Pancreas (tissue), 10 donors: ENCODE data around the gene MSI2. TPM values are rescaled to one million over a fixed set of nuclear protein-coding genes. Genes with fewer than 3 reads are reported as not detected.

Experiments used
- ATAC-seq, 4 donors: fragments of 200-7000 bp; cut with Tn5 transposase; one replicate each; pipeline versions ENCODE4 v1.8.0 to v1.9.1; 2020; ENCODE audit warnings: mild to moderate bottlenecking in 4 of 4, moderate library complexity in 4 of 4
- DNase-seq, 6 donors: peaks; one replicate each; pipeline ENCODE4 v3.0.0-alpha.2; 2020
- FAIRE-seq: peaks from 2 replicates; lab custom pipeline; 2012; peaks lifted over from hg19 to GRCh38; lab: Jason Lieb, UNC
- H3K27ac ChIP-seq, 4 donors: fragments of 200-600 bp; sonication (generic); 1 replicate in 3 of 4; 2 replicates in 1 of 4; pipeline versions ENCODE4 v1.5.0 to v1.8.0; 2020
- H3K27me3 ChIP-seq, 4 donors: fragments of 200-600 bp; one replicate each; pipeline ENCODE4 v1.8.0; 2021
- H3K36me3 ChIP-seq, 3 donors: fragments of 200-600 bp; sonication (generic) in 1 of 3; one replicate each; pipeline versions ENCODE4 v1.5.0 to v1.8.0; 2020 to 2021
- H3K4me1 ChIP-seq, 3 donors: fragments of 200-600 bp; one replicate each; pipeline ENCODE4 v1.8.0; 2021
- H3K4me3 ChIP-seq, 4 donors: fragments of 200-600 bp; sonication (generic) in 2 of 4; one replicate each; pipeline versions ENCODE4 v1.5.0 to v1.8.0; 2020 to 2021
- H3K9me3 ChIP-seq, 4 donors: fragments of 200-600 bp; one replicate each; pipeline ENCODE4 v1.8.0; 2021
- WGBS, 2 donors: extraction: QIAGEN DNeasy Blood & Tissue Kit; methylation state at CpG; one replicate each; pipeline ENCODE4 v1.1.7; 2013; 5-methylcytosine and 5-hydroxymethylcytosine counted together
- intact Hi-C, 3 donors: fragments of 100-400 bp; cut with DNase I; formaldehyde crosslinking; loops; one replicate each; pipeline versions ENCODE4 v1.11.1 to v1.14.2; 2022
- polyA plus RNA-seq, 2 donors: library from polyadenylated mRNA; stranded (reverse); fragments of 200-250 nt; gene quantifications; one replicate each; pipeline ENCODE4 v1.2.3, GENCODE V29; 2013
- total RNA-seq, 6 donors: library from RNA; stranded (reverse); fragmentation: NEBNext Ultra II Directional in 4 of 6; extraction: Animal tissue kit (Norgen Biotek cat#: 25700) in 4 of 6; gene quantifications; one replicate each; pipeline versions ENCODE4 v1.2.1 to v1.2.4, GENCODE V29; 2021 to 2023
- TF ChIP-seq, protein P1 (sequence below), 4 donors: fragments of 200-600 bp; sonication (generic) in 3 of 4; IDR thresholded peaks; one replicate each; pipeline versions ENCODE4 v1.5.0 to v1.8.0; 2021; ENCODE audit warnings: antibody characterized with exemption in 4 of 4
- donor health status: healthy with polysubstance abuse.
- donor health status: DM: no; HTN: no; CAD: no; lungs with moderate emphysema.
- donor health status: DM: no; HTN: no; CAD: no.
- donor health status: control.
- donor health status: control.
- donor health status: Bipolar disorder and iron deficiency.
- donor health status: DM: yes; HTN: yes; CAD: no.
- donor health status: DM: no; HTN: no; CAD: no.
- donor health status: DM: no; HTN: no; CAD: no.
- donor health status: DM: yes; HTN: yes; CAD: no.

Gene MSI2
- total and polyA plus RNA-seq, 8 donors, result 10.4 to 48.9 (median 30.1) TPM

DNA sequence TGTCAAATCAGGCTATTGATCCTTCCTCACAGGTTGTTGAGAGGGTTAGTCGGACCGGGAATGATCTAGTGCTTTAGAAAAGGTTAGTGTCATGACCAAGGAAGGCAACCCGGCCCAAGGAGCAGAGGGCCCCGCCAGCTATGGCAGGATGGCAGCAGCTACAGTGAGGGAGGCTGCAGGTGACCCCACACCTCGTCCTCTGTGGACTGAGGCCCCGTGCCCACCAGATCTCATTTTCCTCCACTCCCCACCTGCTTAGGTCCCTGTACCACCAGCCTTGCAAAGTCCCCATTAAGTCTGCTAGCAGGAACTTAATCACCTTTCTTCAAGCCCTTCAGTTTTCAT is 381.3 kb downstream of the MSI2 start:
- TF ChIP-seq, protein P1, sequence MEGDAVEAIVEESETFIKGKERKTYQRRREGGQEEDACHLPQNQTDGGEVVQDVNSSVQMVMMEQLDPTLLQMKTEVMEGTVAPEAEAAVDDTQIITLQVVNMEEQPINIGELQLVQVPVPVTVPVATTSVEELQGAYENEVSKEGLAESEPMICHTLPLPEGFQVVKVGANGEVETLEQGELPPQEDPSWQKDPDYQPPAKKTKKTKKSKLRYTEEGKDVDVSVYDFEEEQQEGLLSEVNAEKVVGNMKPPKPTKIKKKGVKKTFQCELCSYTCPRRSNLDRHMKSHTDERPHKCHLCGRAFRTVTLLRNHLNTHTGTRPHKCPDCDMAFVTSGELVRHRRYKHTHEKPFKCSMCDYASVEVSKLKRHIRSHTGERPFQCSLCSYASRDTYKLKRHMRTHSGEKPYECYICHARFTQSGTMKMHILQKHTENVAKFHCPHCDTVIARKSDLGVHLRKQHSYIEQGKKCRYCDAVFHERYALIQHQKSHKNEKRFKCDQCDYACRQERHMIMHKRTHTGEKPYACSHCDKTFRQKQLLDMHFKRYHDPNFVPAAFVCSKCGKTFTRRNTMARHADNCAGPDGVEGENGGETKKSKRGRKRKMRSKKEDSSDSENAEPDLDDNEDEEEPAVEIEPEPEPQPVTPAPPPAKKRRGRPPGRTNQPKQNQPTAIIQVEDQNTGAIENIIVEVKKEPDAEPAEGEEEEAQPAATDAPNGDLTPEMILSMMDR (IDR thresholded peaks at IDR 0.05), result no peak
- no peaks in the 10 kb centered on the region for H3K4me1 ChIP-seq
- no peaks in the 10 kb centered on the region for H3K36me3 ChIP-seq
- H3K27ac ChIP-seq, result no peak overlapping the region
- no peak for FAIRE-seq
- WGBS, 2 donors, result 85 to 96% methylated on average over 6 of the region's 6 CpGs
- no peak overlapping the region for H3K4me3 ChIP-seq
- intact Hi-C loops, result no loop called here
- no peak for ATAC-seq
- DNase-seq, result no peak
- H3K27me3 ChIP-seq, result no peaks in the 10 kb centered on the region
- H3K9me3 ChIP-seq, result no peaks in the 10 kb centered on the region

DNA sequence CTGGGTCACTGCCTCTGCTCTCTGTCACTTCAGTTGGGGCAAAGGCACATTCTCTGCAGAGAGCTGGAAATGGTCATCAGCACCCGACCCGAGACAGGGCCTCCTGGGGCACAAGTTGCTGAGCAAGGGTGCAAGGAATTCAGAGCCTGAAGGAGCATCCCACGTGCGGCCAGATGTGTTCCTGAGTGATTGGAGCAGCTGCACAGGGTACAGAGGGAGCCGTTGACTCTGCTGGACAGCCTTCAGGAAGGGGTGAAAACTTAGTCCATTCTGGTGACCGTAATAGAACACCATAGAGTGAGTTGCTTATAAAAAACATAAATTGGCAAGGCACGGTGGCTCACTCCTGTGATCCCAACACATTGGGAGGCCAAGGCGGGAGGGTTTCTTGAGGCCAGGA is 382.0 kb downstream of the MSI2 start:
- Histone ChIP-seq H3K27me3 (no peaks in the 10 kb centered on the region), H3K9me3 (no peaks in the 10 kb centered on the region), H3K4me1 (no peaks in the 10 kb centered on the region), H3K36me3 (no peaks in the 10 kb centered on the region), H3K27ac (no peak overlapping the region), H3K4me3 (no peak overlapping the region)
- no peak for ATAC-seq
- no peak for DNase-seq
- TF ChIP-seq, protein P1 (IDR thresholded peaks at IDR 0.05), result no peak
- intact Hi-C loops, result no loop called here
- FAIRE-seq, result no peak
- WGBS, 2 donors, result 90 to 91% methylated on average over 8 of the region's 8 CpGs

DNA sequence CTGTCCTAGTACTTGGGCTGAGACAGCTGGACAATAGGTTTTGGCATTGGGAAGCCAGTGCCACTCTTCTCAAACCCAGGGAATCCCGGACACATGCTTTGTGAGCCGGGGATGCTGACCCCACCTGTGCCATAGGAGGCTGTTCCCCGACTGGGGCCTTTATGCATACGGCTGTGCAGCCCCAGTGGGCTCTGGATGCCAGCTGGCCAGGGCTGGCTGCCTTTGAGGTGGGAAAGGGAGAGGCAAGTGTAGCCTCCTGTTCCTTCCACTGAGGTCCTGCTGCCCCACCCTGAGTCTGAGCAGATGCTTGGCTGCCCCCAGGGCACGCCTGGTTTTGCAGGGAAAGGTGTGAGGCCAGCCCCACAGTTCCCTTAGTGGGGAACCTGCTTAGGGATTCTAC is 383.1 kb downstream of the MSI2 start:
- TF ChIP-seq, protein P1 (IDR thresholded peaks at IDR 0.05), result no peak
- H3K27ac ChIP-seq, result no peak overlapping the region
- 90 to 93% methylated on average over 5 of the region's 5 CpGs for WGBS, 2 donors
- intact Hi-C loops, result no loop called here
- no peaks in the 10 kb centered on the region for H3K4me1 ChIP-seq
- no peak overlapping the region for H3K4me3 ChIP-seq
- FAIRE-seq (no peak), DNase-seq (no peak), ATAC-seq (no peak)
- no peaks in the 10 kb centered on the region for H3K27me3 ChIP-seq
- no peaks in the 10 kb centered on the region for H3K36me3 ChIP-seq
- H3K9me3 ChIP-seq, result no peaks in the 10 kb centered on the region

DNA sequence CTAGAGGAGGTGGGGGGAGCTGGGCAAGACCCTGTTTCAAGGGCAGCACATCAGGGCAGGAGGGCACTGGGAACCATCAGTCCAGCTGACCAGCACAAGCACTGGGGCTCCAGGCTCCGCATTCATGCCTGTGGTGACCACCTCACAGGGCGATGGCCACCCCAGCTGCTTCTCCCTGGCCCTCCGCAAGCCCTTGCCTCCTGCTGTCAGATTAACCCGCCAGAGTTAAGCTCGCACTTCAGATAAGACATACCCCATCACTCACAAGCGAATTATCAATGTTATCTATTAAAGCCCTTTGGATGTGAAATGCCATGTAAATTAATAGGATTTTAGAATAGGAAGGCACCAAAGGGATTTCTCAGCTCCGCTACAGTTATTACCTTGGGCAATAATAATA is 383.8 kb downstream of the MSI2 start:
- no peaks in the 10 kb centered on the region for H3K9me3 ChIP-seq
- TF ChIP-seq, protein P1 (IDR thresholded peaks at IDR 0.05), result no peak
- no peak overlapping the region for H3K4me3 ChIP-seq
- DNase-seq (no peak), ATAC-seq (no peak), FAIRE-seq (no peak)
- no peaks in the 10 kb centered on the region for H3K4me1 ChIP-seq
- intact Hi-C loops, result no loop called here
- no peaks in the 10 kb centered on the region for H3K36me3 ChIP-seq
- no peaks in the 10 kb centered on the region for H3K27me3 ChIP-seq
- 89 to 94% methylated on average over 7 of the region's 7 CpGs for WGBS, 2 donors
- H3K27ac ChIP-seq, result no peak overlapping the region

DNA sequence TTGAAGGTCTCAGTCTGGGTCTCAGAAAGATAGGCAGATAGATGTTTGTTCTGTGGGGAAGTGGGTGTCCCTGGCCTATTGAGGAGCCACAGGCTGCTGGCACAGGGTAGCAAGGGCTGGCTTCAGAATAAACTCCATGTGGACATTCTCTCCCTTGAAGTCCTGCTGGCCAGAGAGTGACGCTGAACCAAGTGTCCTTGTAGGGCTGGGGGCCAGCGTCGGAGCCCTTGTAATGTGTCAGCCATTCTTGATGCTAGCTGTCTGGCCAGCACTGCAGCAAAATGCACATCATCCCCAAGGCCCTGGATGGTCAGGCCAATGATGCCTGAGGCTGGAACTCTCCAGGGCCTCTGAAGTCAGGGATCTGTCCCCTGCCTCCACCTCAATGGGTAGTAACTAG is 385.4 kb downstream of the MSI2 start:
- intact Hi-C loops, result no loop called here
- no peak overlapping the region for H3K27ac ChIP-seq
- FAIRE-seq, result no peak
- ATAC-seq, result no peak
- no peaks in the 10 kb centered on the region for H3K9me3 ChIP-seq
- 91 to 96% methylated on average over 3 of the region's 3 CpGs for WGBS, 2 donors
- TF ChIP-seq, protein P1 (IDR thresholded peaks at IDR 0.05), result no peak
- no peaks in the 10 kb centered on the region for H3K36me3 ChIP-seq
- H3K4me3 ChIP-seq, result no peak overlapping the region
- no peak for DNase-seq
- no peaks in the 10 kb centered on the region for H3K27me3 ChIP-seq
- no peaks in the 10 kb centered on the region for H3K4me1 ChIP-seq
